A673 (cell line): ENCODE data around the gene CD200R1.

Experiments
- CTCF ChIP-seq: fragments of 300-800, 200-600 bp; sonication (generic); conservative IDR thresholded peaks from 2 replicates; pipeline ENCODE4 v1.5.1; 2017; ENCODE audit warnings: low read depth, mild to moderate bottlenecking, antibody characterized with exemption, low read length, moderate library complexity, mixed read lengths
- EZH2 ChIP-seq: fragments of 200-600 bp; sonication (generic); IDR thresholded peaks from 2 replicates; pipeline ENCODE4 v1.6.1; 2017; ENCODE audit warnings: borderline replicate concordance, low read depth, mild to moderate bottlenecking, mixed read lengths, antibody characterized with exemption, low read length; ENCODE audit not compliant: poor library complexity, severe bottlenecking

- TF ChIP-seq EZH2 (no peak), CTCF (no peak)
These were observed 38.7 kb upstream of the CD200R1 start for GRCh38 chr3:113013593-113013992.
